Activated CD4-positive, alpha-beta T cell treated with anti-CD3 and anti-CD28 coated beads, Interleukin-2, amount 50 U/mL, for 16 hours (primary cell): ENCODE data around the gene CD83.
"Not testable (repeated sequence)": the region's sequence is repeated elsewhere in the genome, so short reads cannot be mapped to it uniquely, and the experiment has no call there.

ENCODE experiments used
- DNase-seq: peaks from one replicate; pipeline ENCODE4 v3.0.0-alpha.2; 2020

Gene CD83

GRCh38 chr6:14117158-14118090, at the start of gene CD83:
Gene CD83, plus strand, starts transcription at chr6:14117772. Its CDS starts 40 bp downstream, at chr6:14117812.
- peak; percentile 83 for DNase-seq

- DNase-seq = peak; percentile 46
Measured at GRCh38 chr6:14068133-14068532, 49.4 kb upstream of the CD83 start.

GRCh38 chr6:14068623-14069022, 48.9 kb upstream of the CD83 start:
- DNase-seq = no peak

DNA sequence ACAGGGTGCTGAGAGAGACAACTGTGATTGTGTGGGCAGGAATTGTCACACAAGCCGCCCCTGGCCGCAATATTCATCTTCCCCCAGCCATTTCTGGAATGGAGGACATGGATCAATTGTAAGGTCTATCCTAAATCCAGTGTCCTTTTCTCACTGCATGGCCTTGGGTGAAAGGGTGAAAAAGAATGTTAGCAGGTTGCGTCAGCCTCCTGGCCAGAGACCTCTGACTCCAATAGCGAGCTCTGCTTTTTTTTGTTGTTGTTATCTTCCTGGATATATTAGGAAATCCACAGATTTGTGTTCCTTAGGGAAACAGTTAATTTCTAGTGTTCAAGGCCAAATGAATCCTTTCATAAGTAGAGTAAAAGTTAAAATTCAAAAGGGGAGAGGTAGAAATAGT, 47.1 kb upstream of the CD83 start:
- no peak for DNase-seq

- DNase-seq = peak; percentile 67
Measured at GRCh38 chr6:14072084-14072483, 45.5 kb upstream of the CD83 start.

DNA sequence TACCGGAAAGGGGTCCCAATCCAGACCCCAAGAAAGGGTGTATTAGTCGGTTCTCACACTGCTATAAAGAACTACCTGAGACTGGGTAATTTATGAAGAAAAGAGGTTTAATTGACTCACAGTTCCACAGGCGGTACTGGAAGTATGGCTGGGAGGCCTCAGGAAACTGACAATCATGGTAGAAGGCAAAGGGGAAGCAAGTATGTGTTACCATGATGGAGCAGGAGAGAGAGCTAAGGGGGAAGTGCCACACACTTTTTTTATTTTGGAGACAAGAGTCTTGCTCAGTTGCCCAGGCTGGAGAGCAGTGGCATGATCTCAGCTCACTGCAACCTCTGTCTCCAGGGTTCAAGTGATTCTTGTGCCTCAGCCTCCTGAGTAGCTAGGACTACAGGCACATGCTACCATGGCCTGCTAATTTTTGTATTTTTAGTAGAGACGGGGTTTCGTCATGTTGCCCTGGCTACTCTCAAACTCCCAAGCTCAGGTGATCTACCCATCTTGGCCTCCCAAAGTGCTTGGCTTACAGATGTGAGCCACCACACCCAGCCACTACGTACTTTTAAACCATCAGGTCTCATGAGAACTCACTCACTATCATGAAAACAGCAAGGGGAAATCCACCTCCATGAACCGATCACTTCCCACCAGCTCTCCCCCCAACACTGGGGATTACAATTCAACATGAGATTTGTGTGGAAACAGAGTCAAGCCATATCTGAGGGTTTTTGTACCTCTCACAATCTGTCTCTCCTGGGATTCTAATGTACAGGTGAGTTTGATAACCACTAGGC, 43.8 kb upstream of the CD83 start:
- not testable (repeated sequence) for DNase-seq

DNA sequence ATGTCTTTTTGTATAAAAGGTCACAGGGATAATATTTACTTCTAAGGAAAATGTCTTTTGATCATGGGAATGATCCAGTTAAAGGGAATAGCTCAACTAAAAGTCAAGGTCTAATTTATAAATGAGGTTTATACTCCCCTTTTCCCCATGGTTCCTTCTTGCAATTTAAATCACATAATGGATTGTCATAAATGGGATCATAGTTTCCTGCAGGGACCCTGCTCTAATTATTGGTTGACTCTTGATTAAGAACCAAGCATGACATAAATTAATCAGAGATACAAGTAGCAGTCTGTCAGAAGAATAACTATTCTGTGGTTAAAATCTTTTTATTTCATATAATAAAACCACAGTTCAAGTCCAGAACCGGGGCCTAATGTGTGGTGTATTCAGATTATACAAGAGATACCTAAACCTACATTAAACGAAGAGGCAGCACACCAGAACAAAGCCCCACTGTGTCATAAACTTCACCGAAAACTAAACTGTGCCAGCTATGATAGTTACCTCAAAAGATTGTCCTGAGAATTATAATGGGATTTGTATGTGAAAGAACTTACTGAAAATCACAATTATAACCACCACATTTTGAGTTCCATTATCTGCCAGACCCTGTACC, 43.0 kb upstream of the CD83 start:
- no peak for DNase-seq

- DNase-seq = peak; percentile 69
Measured at GRCh38 chr6:14075095-14075503, 42.5 kb upstream of the CD83 start.

DNA sequence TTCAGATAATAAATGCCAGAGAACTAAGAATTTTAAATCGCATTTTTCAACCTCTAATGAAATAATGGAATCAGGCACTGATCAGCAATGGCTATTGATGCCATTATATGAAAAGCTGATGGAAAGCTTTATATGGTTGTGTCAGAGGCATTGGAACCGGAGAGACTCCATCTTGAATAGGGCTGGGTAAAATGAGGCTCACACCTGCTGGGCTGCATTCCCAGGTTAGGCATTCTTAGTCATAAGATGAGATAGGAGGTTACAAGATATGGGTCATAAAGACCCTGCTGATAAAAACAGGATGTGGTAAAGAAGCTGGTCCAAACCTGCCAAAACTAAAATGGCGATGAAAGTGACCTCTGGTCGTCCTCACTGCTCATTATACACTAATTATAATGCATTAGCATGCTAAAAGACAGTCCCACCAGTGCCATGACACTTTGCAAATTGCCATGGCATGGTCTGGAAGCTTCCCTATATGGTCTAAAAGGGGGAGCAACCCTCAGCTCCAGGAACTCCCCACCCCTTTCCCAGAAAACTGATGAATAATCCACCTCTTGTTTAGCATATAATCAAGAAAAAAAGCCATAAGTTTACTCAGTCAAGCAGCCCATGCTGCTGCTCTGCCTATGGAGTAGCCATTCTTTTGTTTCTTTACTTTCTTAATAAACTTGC, 40.2 kb upstream of the CD83 start:
- DNase-seq = no peak

GRCh38 chr6:14079433-14079832, 38.1 kb upstream of the CD83 start:
- DNase-seq = no peak

DNA sequence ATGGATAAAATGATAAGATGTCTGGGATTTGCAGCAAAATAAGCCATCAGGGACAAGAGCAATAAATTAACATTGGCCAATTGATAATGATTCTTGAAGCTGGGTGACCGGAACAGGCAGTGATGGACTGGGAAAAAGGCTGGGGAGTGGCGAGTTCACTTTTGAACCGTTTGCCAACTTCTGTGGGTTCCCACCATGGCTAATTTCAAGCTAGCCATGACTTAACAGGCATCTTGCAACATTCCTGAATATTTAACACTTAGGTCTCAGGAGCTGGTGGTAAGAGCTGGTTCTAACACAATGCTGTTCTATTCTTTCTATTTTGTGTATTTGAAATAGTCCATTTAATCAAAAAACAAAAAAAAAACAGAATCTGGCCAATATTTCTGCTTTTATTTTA, 37.6 kb upstream of the CD83 start:
- DNase-seq = no peak

DNA sequence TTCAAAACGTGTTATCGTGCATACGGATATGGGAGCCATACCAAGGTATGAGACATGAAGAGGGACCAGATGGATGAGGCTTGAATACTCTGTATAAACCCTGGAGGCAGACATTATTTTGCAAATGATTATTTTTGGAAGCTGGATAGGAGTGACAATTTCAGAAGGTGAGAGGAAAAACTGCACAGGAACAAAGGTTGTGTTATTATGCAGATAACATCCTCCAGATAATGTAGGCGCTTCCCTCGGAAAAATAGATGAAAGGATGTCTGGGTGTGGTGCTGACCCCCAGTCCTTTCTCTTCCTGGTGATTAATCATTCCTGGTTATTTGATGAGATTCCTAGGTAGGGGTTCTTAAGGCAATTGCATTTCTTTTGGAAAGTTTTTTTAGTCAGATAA, 36.4 kb upstream of the CD83 start:
- DNase-seq = no peak

- DNase-seq = no peak
Measured at GRCh38 chr6:14082771-14083170, 34.8 kb upstream of the CD83 start.

DNA sequence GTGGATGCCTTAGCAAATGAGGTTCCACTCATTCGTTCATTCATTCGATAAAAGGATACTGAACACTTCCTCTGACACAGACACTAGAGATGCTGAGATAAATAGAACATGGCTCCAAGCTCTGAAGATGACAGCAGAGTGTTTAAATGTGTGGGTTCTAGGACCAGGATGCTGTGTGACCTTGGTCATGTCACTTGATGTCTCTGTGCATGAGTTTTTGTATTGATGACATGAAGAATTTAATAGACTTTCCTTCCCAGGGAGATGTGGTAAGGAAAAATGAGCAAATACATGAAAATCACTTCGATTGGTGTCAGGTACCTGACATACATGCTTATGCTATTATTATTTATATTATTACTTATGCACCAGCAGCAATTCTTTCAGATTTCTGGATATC, 34.3 kb upstream of the CD83 start:
- no peak for DNase-seq

DNA sequence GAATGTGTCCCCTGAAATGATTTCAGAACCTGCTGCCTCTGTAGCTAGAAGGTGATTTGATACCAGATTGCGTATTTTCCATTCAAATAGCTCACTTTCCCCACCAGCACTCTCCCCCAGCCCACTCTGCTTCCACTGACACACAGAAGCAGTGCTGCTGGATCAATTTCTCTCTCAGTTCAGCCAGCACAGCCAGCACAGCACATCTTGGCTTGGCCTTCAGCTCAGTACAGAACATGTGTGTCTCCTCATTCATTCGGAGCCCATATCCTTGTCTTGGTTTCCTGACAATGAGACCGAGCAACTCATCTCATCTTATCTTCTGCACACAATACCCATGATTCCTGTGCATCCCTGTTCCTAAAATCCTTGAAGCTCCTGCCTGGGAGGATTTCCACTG, 33.8 kb upstream of the CD83 start:
- no peak for DNase-seq

DNA sequence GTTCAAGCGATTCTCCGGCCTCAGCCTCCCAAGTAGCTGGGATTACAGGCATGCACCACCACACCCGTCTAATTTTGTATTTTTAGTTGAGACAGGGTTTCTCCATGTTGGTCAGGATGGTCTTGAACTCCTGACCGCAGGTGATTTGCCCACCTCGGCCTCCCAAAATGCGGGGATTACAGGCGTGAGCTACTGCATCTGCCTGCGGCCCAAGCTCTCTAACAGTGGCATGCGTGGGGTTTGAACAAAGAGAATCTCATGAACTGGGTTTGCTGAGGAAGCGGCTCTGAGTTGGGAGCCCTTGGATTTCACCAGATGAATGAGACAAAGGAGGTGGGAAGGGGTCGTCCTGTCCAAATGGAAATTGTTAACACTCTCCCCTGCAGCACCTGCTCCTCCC, 33.2 kb upstream of the CD83 start:
- no peak for DNase-seq

GRCh38 chr6:14085176-14085787, 32.3 kb upstream of the CD83 start:
- DNase-seq = no peak

- no peak for DNase-seq
Measured at GRCh38 chr6:14086701-14087100, 30.9 kb upstream of the CD83 start.

DNA sequence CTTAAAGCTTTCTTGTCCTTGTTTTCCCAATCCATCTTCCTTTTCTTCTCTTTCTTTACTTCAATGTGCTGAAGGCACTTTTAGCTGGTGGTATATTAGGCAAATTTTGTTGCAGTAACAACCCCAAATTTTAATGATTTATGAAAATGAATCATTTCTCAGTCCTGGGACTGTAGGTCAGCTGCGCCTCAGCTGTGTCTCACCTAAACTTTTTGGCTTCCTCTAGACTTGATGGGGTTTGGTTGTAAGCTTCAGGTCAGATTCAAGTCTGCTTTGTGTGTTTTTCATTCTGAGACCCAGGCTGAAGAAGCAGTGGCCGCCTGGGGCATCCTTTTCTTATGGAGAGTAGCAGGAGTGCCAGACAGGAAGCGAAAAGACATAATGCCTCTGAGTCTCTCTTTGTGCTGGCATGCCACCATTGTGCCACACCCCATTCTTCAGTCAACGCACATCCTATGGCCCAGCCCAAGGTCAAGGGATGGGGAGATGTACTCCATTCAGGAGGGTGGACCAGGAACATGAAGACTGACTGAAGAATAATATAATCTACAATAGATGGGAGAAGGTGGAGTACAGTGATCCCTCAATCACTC, 28.9 kb upstream of the CD83 start:
- no peak for DNase-seq

GRCh38 chr6:14089224-14089623, 28.3 kb upstream of the CD83 start:
- DNase-seq = no peak

GRCh38 chr6:14091339-14091978, 26.1 kb upstream of the CD83 start:
- DNase-seq = no peak

DNA sequence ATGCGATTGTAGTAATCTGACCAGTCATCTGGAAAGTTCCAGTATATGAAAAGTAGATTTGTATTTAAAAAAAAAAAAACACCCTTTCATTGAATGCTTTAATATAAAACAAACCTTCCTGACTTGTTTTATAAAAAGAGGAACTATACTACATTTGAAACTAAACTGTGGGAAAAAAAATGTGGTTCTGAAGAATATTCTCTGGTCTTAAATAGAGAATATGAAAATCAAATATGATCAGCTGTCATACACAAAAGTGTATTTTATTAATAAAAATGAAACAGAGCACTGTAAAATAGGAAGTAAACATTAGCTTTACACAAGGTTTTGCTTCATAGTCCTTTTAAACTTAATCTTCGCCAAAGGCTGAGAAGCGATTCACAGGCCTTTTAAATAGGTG, 25.3 kb upstream of the CD83 start:
- DNase-seq = no peak
